NK-92 (cell line): ENCODE data around the gene LRP2BP.

Experiments used
- DNase-seq: peaks from one replicate; lab custom pipeline; 2025; ENCODE audit not compliant: unreplicated experiment; lab: John Stamatoyannopoulos, UW

LRP2BP gene

GRCh38 chr4:185395956-185396723 is 416 bp upstream of the LRP2BP start:
- DNase-seq, result peak; percentile 62

GRCh38 chr4:185394568-185395237 is 1.0 kb downstream of the LRP2BP start:
- DNase-seq, result no peak

- no peak for DNase-seq
Measured at GRCh38 chr4:185392156-185392555, 3.6 kb downstream of the LRP2BP start.

GRCh38 chr4:185390941-185391340 is 4.8 kb downstream of the LRP2BP start:
- DNase-seq, result no peak

GRCh38 chr4:185387957-185388356 is 7.8 kb downstream of the LRP2BP start:
- no peak for DNase-seq

- no peak for DNase-seq
Measured at GRCh38 chr4:185384930-185385331, 10.8 kb downstream of the LRP2BP start.

- no peak for DNase-seq
Measured at GRCh38 chr4:185384061-185384460, 11.7 kb downstream of the LRP2BP start.

GRCh38 chr4:185383451-185383850 is 12.3 kb downstream of the LRP2BP start:
- DNase-seq, result no peak

GRCh38 chr4:185382754-185383153 is 13.0 kb downstream of the LRP2BP start:
- DNase-seq, result no peak

GRCh38 chr4:185381288-185382196 is 14.2 kb downstream of the LRP2BP start:
- no peak for DNase-seq

GRCh38 chr4:185380320-185380719 is 15.4 kb downstream of the LRP2BP start:
- no peak for DNase-seq

GRCh38 chr4:185379326-185380295 is 16.1 kb downstream of the LRP2BP start:
- no peak for DNase-seq

- no peak for DNase-seq
Measured at GRCh38 chr4:185378264-185378663, 17.5 kb downstream of the LRP2BP start.

- DNase-seq, result no peak
Measured at GRCh38 chr4:185374573-185374972, 21.2 kb downstream of the LRP2BP start.

GRCh38 chr4:185374027-185374426 is 21.7 kb downstream of the LRP2BP start:
- no peak for DNase-seq

GRCh38 chr4:185371702-185372101 is 24.0 kb downstream of the LRP2BP start:
- DNase-seq, result no peak

- DNase-seq, result no peak
Measured at GRCh38 chr4:185370268-185370949, 25.3 kb downstream of the LRP2BP start.

GRCh38 chr4:185369731-185370130 is 26.0 kb downstream of the LRP2BP start:
- DNase-seq, result no peak

GRCh38 chr4:185364886-185365285 is 30.8 kb downstream of the LRP2BP start:
- no peak for DNase-seq

GRCh38 chr4:185363251-185363650 is 32.5 kb downstream of the LRP2BP start:
- DNase-seq, result no peak
